ENCODE results near the gene PALM3.

DNA sequence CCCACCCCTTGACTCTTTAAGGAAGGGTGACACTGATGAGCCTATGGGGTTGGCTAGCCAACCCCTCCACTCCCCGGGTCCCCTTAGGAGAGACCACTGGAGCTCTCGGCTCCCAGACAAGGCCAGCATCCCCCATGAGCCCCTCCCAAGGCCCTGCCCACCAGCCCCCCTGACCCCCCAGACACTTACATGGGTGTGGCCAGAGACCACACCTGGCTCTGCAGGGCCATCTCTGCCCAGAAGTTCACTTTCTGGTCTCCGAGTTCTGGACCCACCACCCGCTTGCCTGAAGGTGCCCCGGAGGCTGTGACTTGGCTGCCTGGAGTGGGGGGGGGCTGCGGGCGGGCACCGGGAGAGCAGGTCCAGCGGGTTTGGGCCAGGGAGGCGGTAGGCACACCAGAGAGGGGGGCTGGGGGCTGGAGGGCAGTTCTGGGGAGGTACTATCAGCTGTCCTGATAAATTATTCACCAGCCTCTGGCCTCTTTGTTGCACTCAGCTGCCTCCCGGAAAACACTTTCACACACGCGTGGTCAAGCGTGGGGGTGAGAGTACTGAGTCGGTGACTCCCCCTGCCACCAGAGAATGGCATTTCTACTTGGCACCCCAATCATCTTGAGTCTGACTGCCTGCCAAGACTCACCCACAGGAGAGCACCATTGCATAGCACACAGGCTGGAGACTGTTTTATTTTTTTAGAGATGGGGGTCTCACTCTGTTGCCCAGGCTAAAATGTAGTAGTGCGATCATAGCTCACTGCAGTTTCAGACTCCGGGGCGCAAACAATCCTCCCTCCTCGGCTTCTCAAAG, at the start of gene PALM3:
- TF ChIP-seq YY1 (IDR thresholded peaks at IDR 0.05; ENCODE audit: insufficient read depth, insufficient read length): no peak
- no peak for TF ChIP-seq SUZ12 (IDR thresholded peaks at IDR 0.05; ENCODE audit: extremely low read depth, insufficient read depth, insufficient read length)

Measured in NT2/D1 (cell line).